Tibial artery (tissue), 4 donors: ENCODE measurements around the gene GADD45GIP1.

ENCODE experiments used
- DNase-seq, 2 donors: peaks; one replicate each; pipeline ENCODE4 v3.0.0-alpha.2; 2019
- H3K27ac ChIP-seq, 2 donors: fragments of 200-600 bp; sonication (generic) in 1 of 2; 1 replicate in 1 of 2; 2 replicates in 1 of 2; pipeline ENCODE4 v1.5.1; 2018 to 2019; ENCODE audit warnings: mild to moderate bottlenecking in 1 of 2
- H3K27me3 ChIP-seq, 2 donors: fragments of 200-600 bp; sonication (generic) in 1 of 2; one replicate each; pipeline versions ENCODE4 v1.5.1 to v1.6.0; 2016 to 2019
- H3K36me3 ChIP-seq, 3 donors: fragments of 200-600 bp; sonication (generic) in 2 of 3; one replicate each; pipeline ENCODE4 v1.5.1; 2016 to 2019; ENCODE audit warnings: mild to moderate bottlenecking in 2 of 3
- H3K4me1 ChIP-seq, 4 donors: fragments of 200-600 bp; sonication (generic) in 2 of 4; 1 replicate in 3 of 4; 2 replicates in 1 of 4; pipeline ENCODE4 v1.5.1; 2016 to 2019
- H3K4me3 ChIP-seq, 2 donors: fragments of 200-600 bp; sonication (generic) in 1 of 2; 1 replicate in 1 of 2; 2 replicates in 1 of 2; pipeline ENCODE4 v1.5.1; 2018 to 2019; ENCODE audit warnings: mild to moderate bottlenecking in 2 of 2
- H3K9me3 ChIP-seq, 3 donors: fragments of 200-600 bp; sonication (generic) in 1 of 3; one replicate each; pipeline ENCODE4 v1.5.1; 2016 to 2019
- CTCF ChIP-seq, 2 experiments: fragments of 200-600 bp in 1 of 2; fragments of 450-650 bp in 1 of 2; IDR thresholded peaks; one replicate each; pipeline ENCODE4 v1.5.1; 2017 to 2019; ENCODE audit warnings: antibody characterized with exemption in 2 of 2, mild to moderate bottlenecking in 1 of 2, moderate library complexity in 1 of 2
- intact Hi-C: fragments of 100-400 bp; cut with DNase I; formaldehyde crosslinking; loops from one replicate; pipeline ENCODE4 v1.15.0; 2023; ENCODE audit warnings: low total_unique reads

Gene GADD45GIP1

GRCh38 chr19:12939975-12940423, 17.0 kb downstream of the GADD45GIP1 start:
- no peak for TF ChIP-seq CTCF (IDR thresholded peaks at IDR 0.05)
- Histone ChIP-seq H3K4me3 (peak overlapping the region; percentile 91), H3K27ac (peak overlapping the region; percentile 92 to 93), H3K4me1 (peaks cover 0 to 44% (median 33%) of the 10 kb centered on the region in 4 donors), H3K27me3 (no peaks in the 10 kb centered on the region), H3K36me3 (peaks cover 43 to 53% (median 45%) of the 10 kb centered on the region in 3 donors), H3K9me3 (no peaks in the 10 kb centered on the region)
- intact Hi-C loops = loop anchor here (10.0 kb wide), 1 partner anchor 55 kb away; the partner anchor contains the start of genes DNASE2 and KLF1
- no peak for DNase-seq

DNA sequence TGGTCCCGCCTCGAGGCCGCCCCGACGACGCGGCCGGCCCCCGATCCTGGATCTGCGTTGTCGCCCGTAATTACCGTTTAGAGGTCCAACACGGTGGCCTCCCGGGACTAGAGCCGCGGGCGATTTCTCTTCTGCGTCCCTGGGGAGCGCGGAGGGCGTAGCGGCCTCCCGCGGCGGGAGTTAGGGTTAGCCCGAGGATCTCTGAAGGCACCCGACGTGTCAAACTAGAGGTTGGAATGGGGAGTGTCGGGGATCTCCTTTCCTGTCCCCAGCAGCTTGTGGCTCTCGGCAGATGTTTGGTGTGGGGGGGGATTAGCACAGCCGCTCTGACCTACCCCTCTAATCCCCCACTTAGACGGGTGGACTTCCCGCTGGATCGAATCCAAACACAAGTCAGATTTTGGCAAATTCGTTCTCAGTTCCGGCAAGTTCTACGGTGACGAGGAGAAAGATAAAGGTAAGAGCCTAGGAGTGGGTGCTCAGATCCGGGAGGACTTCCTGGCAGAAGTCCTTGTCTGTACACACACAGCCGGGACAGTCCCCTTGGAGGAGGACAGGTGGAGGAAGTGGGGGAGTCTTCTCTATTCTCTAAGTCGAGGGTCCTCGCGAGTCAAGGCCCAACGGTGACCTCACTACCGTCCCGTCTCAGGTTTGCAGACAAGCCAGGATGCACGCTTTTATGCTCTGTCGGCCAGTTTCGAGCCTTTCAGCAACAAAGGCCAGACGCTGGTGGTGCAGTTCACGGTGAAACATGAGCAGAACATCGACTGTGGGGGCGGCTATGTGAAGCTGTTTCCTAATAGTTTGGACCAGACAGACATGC, 18.0 kb downstream of the GADD45GIP1 start:
- Histone ChIP-seq H3K27ac (peak overlapping the region; percentile 92 to 93), H3K36me3 (peaks cover 37 to 43% (median 40%) of the 10 kb centered on the region in 3 donors), H3K4me3 (peak overlapping the region; percentile 91), H3K27me3 (no peaks in the 10 kb centered on the region), H3K9me3 (no peaks in the 10 kb centered on the region), H3K4me1 (peaks cover 0 to 44% (median 34%) of the 10 kb centered on the region in 4 donors)
- intact Hi-C loops = no loop called here
- peak; percentile 24 to 49 for TF ChIP-seq CTCF (IDR thresholded peaks at IDR 0.05)
- DNase-seq = peak in 1 of 2 donors; percentile 79

- H3K36me3 ChIP-seq = peaks cover 29 to 34% (median 31%) of the 10 kb centered on the region in 3 donors
- H3K27me3 ChIP-seq = no peaks in the 10 kb centered on the region
- peak within 1 kb of the TSS; percentile 92 to 93 for H3K27ac ChIP-seq
- intact Hi-C loops = no loop called here
- peak; percentile 100 for DNase-seq
- H3K4me1 ChIP-seq = peaks cover 0 to 45% (median 35%) of the 10 kb centered on the region in 4 donors
- peak within 1 kb of the TSS; percentile 91 for H3K4me3 ChIP-seq
- no peak for TF ChIP-seq CTCF (IDR thresholded peaks at IDR 0.05)
- no peaks in the 10 kb centered on the region for H3K9me3 ChIP-seq
Observed at GRCh38 chr19:12937927-12938778, 18.9 kb downstream of the GADD45GIP1 start, which contains the start of gene CALR. CALR (plus strand) TSS chr19:12938609; CDS start chr19:12938680, 71 bp downstream.

DNA sequence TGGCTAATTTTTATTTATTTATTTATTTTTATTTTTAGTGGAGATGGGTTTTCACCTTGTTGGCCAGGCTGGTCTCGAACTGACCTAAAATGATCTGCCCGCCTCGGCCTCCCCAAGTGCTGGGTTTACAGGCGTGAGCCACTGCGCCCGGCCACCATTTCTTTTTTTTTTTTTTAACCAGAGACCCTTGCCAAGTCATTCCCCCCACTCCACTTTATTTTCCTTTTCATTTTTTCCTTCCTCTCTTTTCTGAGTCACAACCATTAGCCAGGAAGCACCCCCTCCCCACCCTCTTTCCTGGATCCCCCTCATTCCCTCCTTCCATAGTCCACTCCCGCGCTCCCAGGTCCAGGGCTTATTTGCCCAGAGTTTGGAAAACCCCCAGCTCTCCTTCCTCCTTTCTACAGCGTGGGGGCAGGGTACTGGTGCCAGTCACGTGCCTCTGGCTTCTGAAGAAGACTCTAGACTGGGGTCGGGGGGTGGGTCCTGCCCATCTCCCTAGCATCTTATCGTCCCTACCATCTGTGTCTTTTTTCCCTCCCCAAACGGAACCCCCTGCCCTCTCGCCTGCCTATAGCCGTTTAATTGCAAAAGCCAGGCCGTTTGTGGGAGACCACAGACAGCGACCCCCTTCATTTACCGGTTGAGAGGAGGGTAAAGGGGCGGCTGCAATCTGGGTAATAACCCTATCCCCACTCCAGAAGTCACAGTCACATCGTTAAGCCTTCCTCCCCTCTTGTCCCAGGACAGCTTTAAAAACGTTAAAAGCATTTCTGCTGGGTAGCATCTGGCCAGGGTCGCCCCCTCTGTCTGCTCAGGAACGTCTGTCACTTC, 19.7 kb downstream of the GADD45GIP1 start:
- no peak for TF ChIP-seq CTCF (IDR thresholded peaks at IDR 0.05)
- peak overlapping the region; percentile 91 for H3K4me3 ChIP-seq
- H3K27ac ChIP-seq = peak overlapping the region; percentile 42 to 64
- no peaks in the 10 kb centered on the region for H3K9me3 ChIP-seq
- intact Hi-C loops = no loop called here
- DNase-seq = peak in 1 of 2 donors; percentile 57
- H3K27me3 ChIP-seq = no peaks in the 10 kb centered on the region
- peaks cover 24 to 26% (median 25%) of the 10 kb centered on the region in 3 donors for H3K36me3 ChIP-seq
- H3K4me1 ChIP-seq = peaks cover 0 to 49% (median 41%) of the 10 kb centered on the region in 4 donors

- Histone ChIP-seq H3K27me3 (no peaks in the 10 kb centered on the region), H3K9me3 (no peaks in the 10 kb centered on the region), H3K4me3 (no peak overlapping the region), H3K4me1 (peaks cover 0 to 50% (median 43%) of the 10 kb centered on the region in 4 donors), H3K36me3 (peaks cover 17 to 19% (median 19%) of the 10 kb centered on the region in 3 donors), H3K27ac (no peak overlapping the region)
- no peak for DNase-seq
- TF ChIP-seq CTCF (IDR thresholded peaks at IDR 0.05) = no peak
- intact Hi-C loops = no loop called here
Observed at GRCh38 chr19:12936582-12936981, 20.4 kb downstream of the GADD45GIP1 start.
